A673 (cell line): Measurements from ENCODE around the gene CLASP1. TPM values are rescaled to one million over a fixed set of nuclear protein-coding genes. Genes with fewer than 3 reads are reported as not detected.
"Not testable (repeated sequence)": the region's sequence is repeated elsewhere in the genome, so short reads cannot be mapped to it uniquely, and the experiment has no call there.

Experiments
- BruUV-seq: library from RNA; stranded (reverse); fragments of 400-500 nt; replicated peaks from 2 replicates; lab custom pipeline; 2021; lab: Mats Ljungman, UMichigan
- CTCF ChIA-PET: fragments of 300-600 bp; sonication (Branson Sonifier 250); formaldehyde crosslinking; loops from one replicate; lab custom pipeline; 2022; ENCODE audit warnings: antibody characterized with exemption; lab: Charles Lee
- POLR2A ChIA-PET: fragments of 300-600 bp; sonication (Branson Sonifier 250); formaldehyde crosslinking; loops from one replicate; lab custom pipeline; 2022; ENCODE audit warnings: antibody characterized with exemption; ENCODE audit not compliant: low non-redundant PET; lab: Charles Lee
- DNase-seq: peaks from one replicate; pipeline ENCODE4 v3.0.0-alpha.2; 2015; ENCODE audit warnings: low spot score
- H3K27ac ChIP-seq: fragments of 200-600 bp; sonication (generic); 2 replicates; pipeline ENCODE4 v1.5.1; 2016; ENCODE audit warnings: mixed run types, low read depth, mild to moderate bottlenecking, mixed read lengths, antibody characterized with exemption, low read length; ENCODE audit not compliant: poor library complexity, severe bottlenecking
- H3K27me3 ChIP-seq: fragments of 200-600 bp; sonication (generic); replicated peaks from 2 replicates; pipeline ENCODE4 v1.6.1; 2017; ENCODE audit warnings: mixed run types, low read depth, mild to moderate bottlenecking, mixed read lengths, antibody characterized with exemption, low read length; ENCODE audit not compliant: insufficient read depth, poor library complexity
- H3K36me3 ChIP-seq: fragments of 200-600 bp; sonication (generic); 2 replicates; pipeline ENCODE4 v1.6.1; 2016; ENCODE audit warnings: mixed run types, mild to moderate bottlenecking, mixed read lengths, antibody characterized with exemption, low read length; ENCODE audit not compliant: insufficient read depth, poor library complexity, severe bottlenecking
- H3K4me1 ChIP-seq: fragments of 200-600 bp; sonication (generic); 2 replicates; pipeline ENCODE4 v1.6.1; 2017; ENCODE audit warnings: mixed run types, mild to moderate bottlenecking, mixed read lengths, antibody characterized with exemption, low read length; ENCODE audit not compliant: insufficient read depth, poor library complexity, severe bottlenecking
- H3K4me3 ChIP-seq: fragments of 200-600 bp; sonication (generic); 2 replicates; pipeline ENCODE4 v1.5.1; 2016; ENCODE audit warnings: low read depth, mixed run types, mild to moderate bottlenecking, mixed read lengths, low read length; ENCODE audit not compliant: poor library complexity, severe bottlenecking
- H3K9me3 ChIP-seq: fragments of 200-600 bp; sonication (generic); 2 replicates; pipeline ENCODE4 v1.6.1; 2016; ENCODE audit warnings: mixed run types, low read depth, mild to moderate bottlenecking, mixed read lengths, antibody characterized with exemption, low read length; ENCODE audit not compliant: poor library complexity, severe bottlenecking
- EZH2 ChIP-seq: fragments of 200-600 bp; sonication (generic); IDR thresholded peaks from 2 replicates; pipeline ENCODE4 v1.6.1; 2017; ENCODE audit warnings: borderline replicate concordance, low read depth, mild to moderate bottlenecking, mixed read lengths, antibody characterized with exemption, low read length; ENCODE audit not compliant: poor library complexity, severe bottlenecking
- intact Hi-C: fragments of 100-400 bp; cut with micrococcal nuclease; formaldehyde crosslinking; loops from one replicate; pipeline ENCODE4 v1.10.0; 2022; ENCODE audit not compliant: unreplicated experiment
- total RNA-seq: library from RNA; stranded (reverse); gene quantifications from 2 replicates; pipeline ENCODE4 v1.2.3, GENCODE V29; 2021
- TF ChIP-seq, protein P1 (sequence below): fragments of 300-800, 200-600 bp; sonication (generic); conservative IDR thresholded peaks from 2 replicates; pipeline ENCODE4 v1.5.1; 2017; ENCODE audit warnings: low read depth, mild to moderate bottlenecking, antibody characterized with exemption, low read length, moderate library complexity, mixed read lengths

Gene CLASP1
- total RNA-seq, 1 experiment from 2014 or later = 69.1 TPM

DNA sequence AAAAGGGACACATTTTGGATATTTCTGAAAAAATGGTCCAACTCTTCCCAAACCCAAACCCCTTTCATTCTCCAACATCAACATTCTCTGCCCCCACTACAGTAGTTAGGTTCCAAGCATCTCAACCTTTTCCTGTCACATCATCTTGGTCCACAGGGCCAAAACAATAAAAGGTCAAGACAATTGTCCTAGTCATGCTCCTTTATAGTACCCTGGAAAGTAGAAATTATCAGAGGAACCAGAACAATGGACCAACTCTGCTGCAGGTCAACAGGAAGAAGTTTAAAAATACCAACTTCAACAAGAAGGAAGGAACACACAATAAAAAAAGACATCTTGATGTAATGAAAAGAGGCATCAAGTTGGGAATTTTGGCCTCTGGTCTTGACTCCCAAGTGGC lies 36.1 kb downstream of the CLASP1 start:
- no peak for TF ChIP-seq EZH2
- TF ChIP-seq, protein P1, sequence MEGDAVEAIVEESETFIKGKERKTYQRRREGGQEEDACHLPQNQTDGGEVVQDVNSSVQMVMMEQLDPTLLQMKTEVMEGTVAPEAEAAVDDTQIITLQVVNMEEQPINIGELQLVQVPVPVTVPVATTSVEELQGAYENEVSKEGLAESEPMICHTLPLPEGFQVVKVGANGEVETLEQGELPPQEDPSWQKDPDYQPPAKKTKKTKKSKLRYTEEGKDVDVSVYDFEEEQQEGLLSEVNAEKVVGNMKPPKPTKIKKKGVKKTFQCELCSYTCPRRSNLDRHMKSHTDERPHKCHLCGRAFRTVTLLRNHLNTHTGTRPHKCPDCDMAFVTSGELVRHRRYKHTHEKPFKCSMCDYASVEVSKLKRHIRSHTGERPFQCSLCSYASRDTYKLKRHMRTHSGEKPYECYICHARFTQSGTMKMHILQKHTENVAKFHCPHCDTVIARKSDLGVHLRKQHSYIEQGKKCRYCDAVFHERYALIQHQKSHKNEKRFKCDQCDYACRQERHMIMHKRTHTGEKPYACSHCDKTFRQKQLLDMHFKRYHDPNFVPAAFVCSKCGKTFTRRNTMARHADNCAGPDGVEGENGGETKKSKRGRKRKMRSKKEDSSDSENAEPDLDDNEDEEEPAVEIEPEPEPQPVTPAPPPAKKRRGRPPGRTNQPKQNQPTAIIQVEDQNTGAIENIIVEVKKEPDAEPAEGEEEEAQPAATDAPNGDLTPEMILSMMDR = no peak
- no TSS peak for BruUV-seq
- CTCF ChIA-PET = no interaction called here
- Histone ChIP-seq H3K27me3 (no peaks in the 10 kb centered on the region), H3K9me3 (no peaks in the 10 kb centered on the region), H3K4me1 (peaks cover 11% of the 10 kb centered on the region), H3K36me3 (no peaks in the 10 kb centered on the region), H3K4me3 (no peak overlapping the region), H3K27ac (no peak overlapping the region)
- DNase-seq = no peak
- POLR2A ChIA-PET = no interaction called here
- intact Hi-C loops = no loop called here

DNA sequence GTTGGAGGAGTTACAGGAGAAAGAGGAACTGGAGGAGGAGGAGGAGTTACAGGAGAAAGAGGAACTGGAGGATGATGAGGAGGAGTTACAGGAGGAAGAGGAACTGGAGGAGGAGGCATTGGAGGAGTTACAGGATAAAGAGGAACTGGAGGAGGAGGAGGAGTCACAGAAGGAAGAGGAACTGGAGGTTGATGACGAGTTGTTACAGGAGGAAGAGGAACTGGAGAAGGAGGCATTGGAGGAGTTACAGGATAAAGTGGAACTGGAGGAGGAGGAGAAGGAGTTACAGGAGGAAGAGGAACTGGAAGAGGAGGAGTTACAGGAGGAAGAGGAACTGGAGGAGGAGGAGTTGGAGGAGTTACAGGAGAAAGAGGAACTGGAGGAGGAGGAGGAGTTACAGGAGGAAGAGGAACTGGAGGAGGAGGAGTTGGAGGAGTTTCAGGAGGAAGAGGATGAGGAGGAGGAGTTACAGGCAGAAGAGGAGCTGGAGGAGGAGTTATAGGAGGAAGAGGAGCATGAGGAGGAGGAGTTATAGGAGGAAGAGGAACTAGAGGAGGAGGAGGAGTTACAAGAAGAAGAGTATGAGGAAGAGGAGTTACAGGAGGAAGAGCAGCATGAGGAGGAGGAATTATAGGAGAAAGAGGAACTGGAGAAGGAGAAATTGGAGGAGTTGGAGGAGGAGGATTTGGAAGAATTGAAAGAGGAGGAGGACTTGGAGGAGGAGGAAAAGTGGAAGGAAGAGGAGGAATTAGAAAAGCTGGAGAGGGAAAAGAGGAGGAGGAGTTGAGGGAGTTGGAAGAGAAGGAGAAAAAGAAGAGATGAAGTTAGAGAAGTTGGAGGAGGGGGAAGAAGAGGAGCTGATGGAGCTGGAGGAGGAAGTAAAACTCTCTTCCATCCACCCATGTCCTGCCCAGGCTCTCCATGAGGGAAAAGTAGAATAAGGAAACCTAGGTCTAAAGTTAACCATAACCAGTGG lies 37.2 kb downstream of the CLASP1 start:
- DNase-seq = no peak
- Histone ChIP-seq H3K4me1 (peaks cover 5% of the 10 kb centered on the region), H3K27me3 (no peaks in the 10 kb centered on the region), H3K4me3 (no peak overlapping the region), H3K9me3 (no peaks in the 10 kb centered on the region), H3K27ac (no peak overlapping the region), H3K36me3 (no peaks in the 10 kb centered on the region)
- POLR2A ChIA-PET = no interaction called here
- no peak for TF ChIP-seq EZH2
- TF ChIP-seq, protein P1 = no peak
- CTCF ChIA-PET = no interaction called here
- BruUV-seq = no TSS peak
- intact Hi-C loops = no loop called here

DNA sequence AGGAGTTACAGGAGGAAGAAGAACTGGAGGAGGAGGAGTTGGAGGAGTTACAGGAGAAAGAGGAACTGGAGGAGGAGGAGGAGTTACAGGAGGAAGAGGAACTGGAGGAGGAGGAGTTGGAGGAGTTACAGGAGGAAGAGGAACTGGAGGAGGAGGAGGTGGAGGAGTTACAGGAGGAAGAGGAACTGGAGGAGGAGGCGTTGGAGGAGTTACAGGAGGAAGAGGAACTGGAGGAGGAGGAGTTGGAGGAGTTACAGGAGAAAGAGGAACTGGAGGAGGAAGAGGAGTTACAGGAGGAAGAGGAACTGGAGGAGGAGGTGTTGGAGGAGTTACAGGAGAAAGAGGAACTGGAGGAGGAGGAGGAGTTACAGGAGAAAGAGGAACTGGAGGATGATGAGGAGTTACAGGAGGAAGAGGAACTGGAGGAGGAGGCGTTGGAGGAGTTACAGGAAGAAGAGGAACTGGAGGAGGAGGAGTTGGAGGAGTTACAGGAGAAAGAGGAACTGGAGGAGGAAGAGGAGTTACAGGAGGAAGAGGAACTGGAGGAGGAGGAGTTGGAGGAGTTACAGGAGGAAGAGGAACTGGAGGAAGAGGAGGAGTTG lies 38.1 kb downstream of the CLASP1 start:
- POLR2A ChIA-PET = not testable (repeated sequence)

DNA sequence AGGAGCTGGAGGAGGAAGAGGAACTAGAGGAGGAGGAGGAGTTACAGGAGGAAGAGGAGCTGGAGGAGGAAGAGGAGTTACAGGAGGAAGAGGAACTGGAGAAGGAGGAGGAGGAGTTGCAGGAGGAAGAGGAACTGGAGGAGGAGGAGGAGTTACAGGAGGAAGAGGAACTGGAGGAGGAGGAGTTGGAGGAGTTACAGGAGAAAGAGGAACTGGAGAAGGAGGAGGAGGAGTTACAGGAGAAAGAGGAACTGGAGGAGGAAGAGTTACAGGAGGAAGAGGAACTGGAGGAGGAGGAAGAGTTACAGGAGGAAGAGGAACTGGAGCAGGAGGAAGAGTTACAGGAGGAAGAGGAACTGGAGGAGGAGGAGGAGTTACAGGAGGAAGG lies 38.8 kb downstream of the CLASP1 start:
- POLR2A ChIA-PET, BruUV-seq, CTCF ChIA-PET: not testable (repeated sequence)

More for the DNA sequence above, 38.1 kb downstream of the CLASP1 start:
- H3K27me3 ChIP-seq, intact Hi-C loops, BruUV-seq, H3K27ac ChIP-seq, H3K36me3 ChIP-seq, H3K4me1 ChIP-seq, DNase-seq, H3K9me3 ChIP-seq, H3K4me3 ChIP-seq, CTCF ChIA-PET: not testable (repeated sequence)

More for the DNA sequence above, 38.8 kb downstream of the CLASP1 start:
- DNase-seq, intact Hi-C loops, H3K9me3 ChIP-seq, H3K36me3 ChIP-seq, H3K27ac ChIP-seq, H3K27me3 ChIP-seq, H3K4me3 ChIP-seq, H3K4me1 ChIP-seq: not testable (repeated sequence)
